ENCODE data around the gene GLT1D1.

GLT1D1 gene

DNA sequence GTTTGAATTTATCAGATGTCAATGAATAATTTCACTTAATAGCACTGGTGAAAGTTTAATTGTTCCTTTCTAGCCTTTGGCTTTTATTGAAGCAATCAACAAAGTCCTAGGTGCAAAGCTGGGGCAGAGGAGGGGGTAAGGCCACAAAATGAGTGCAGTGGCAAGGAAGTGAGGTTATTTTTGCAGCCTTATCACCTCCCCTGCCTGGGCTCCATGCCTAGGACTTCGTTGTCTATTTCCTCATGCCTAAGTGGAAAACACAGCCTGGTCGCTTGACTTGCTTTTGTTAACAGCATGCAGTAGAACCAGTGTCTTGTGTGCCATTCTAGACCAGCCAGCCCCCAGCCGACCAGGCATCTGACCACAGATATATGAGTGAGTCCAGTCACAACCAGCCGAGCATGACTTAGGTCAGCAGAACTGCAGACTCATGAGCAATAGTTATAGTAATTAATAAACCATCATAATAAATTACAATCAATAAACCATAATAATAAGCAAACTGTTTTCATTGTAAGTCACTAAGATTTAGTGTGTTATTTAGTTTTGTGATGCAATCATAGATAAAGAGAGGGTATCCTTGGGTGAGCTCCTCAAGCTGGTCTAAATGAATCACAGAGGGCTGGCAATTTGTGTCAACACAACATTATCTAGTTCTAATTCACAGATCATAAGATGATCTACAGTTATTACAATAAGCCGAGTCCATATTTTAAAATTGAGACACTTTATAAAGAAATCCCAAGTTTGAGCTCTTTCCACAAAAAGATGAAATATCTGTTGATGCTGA lies 156.8 kb downstream of the GLT1D1 start:
- DNase-seq = no peak

DNA sequence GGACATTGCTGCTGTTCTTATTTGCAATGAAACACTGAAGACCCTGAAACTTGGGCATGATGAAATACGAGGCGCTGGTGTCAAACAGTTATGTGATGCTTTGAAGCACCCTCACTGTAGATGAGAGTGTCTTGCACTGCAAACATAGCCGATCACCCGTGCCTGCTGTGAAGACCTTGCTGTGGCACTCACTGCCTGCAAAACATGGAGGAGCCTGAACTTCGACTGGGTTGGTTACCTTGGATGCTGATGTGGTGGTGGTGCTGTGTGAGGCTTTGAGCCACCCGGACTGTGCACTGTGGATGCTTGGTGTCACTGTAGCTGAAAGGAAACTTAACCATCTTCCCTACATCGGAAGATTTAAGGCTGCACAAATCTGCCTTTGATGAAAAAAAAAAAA lies 162.9 kb downstream of the GLT1D1 start:
- no peak for DNase-seq

DNA sequence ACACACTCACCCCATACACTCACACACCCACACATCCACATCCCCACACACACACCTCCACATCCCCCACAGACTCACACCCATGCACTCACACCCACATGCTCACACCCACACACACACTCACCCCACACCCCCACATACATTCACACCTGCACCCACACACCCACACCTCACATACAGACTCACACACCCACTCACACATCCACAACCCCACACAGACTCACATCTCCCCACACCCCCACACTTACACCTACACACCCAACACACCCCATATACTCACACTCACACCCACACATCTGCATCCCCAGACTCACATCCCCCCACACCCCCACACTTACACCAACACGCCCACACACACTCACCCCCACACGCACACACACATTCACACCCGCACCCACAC lies 171.8 kb downstream of the GLT1D1 start:
- no peak for DNase-seq

DNA sequence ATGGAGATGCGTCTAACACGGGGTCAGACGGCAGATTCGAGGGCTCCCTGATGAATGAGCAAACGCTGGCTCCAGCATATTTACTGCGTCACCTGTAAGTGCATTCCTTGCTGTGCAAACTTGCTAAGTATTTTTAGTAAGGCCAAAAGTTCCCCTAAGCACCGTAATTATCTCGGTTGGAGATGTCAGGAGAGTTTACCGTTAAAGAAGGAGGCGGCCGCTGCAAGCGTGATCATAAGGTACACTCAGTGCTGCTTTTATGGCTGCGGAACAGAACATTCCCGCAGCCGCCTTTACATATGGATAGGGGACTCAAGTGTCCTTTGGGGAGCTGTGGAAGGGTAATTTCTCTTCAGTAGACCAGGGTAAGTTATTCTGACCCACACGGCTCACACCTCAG lies 175.6 kb downstream of the GLT1D1 start:
- DNase-seq = no peak
